Measurements from ENCODE around the gene PLPPR1.

PLPPR1 gene

DNA sequence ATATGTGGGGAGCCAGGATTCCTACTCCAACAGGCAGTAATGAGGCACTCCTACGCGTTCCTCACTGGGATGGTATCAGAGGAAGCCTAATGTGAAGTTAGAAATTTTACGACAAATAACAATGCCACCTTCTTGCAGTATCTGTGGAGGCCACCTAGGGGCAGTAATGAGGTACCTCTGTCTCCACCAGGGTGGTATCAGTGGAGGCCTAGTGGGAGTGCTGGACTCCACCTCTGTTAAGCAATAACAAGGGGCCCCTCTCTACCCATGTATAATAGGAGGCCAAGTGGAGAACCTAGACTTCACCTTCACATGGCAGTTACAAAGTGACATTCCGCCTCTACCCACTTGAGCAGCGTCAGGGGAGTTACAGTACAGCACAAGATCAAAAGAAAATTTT, 147.9 kb downstream of the PLPPR1 start:
- no peak for DNase-seq (ENCODE audit: low read depth)

GRCh38 chr9:101184813-101185278, 156.3 kb downstream of the PLPPR1 start:
- TF ChIP-seq, protein P1, sequence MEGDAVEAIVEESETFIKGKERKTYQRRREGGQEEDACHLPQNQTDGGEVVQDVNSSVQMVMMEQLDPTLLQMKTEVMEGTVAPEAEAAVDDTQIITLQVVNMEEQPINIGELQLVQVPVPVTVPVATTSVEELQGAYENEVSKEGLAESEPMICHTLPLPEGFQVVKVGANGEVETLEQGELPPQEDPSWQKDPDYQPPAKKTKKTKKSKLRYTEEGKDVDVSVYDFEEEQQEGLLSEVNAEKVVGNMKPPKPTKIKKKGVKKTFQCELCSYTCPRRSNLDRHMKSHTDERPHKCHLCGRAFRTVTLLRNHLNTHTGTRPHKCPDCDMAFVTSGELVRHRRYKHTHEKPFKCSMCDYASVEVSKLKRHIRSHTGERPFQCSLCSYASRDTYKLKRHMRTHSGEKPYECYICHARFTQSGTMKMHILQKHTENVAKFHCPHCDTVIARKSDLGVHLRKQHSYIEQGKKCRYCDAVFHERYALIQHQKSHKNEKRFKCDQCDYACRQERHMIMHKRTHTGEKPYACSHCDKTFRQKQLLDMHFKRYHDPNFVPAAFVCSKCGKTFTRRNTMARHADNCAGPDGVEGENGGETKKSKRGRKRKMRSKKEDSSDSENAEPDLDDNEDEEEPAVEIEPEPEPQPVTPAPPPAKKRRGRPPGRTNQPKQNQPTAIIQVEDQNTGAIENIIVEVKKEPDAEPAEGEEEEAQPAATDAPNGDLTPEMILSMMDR (IDR thresholded peaks at IDR 0.05; ENCODE audit: insufficient read depth, low read depth, low read length, missing control alignments): no peak

More for the DNA sequence above, 147.9 kb downstream of the PLPPR1 start:
- no peak overlapping the region for H3K4me3 ChIP-seq (ENCODE audit: low read length)
- TF ChIP-seq, protein P1 (IDR thresholded peaks at IDR 0.05; ENCODE audit: insufficient read depth, low read depth, low read length, missing control alignments): no peak

GRCh38 chr9:101191723-101192122, 163.2 kb downstream of the PLPPR1 start:
- TF ChIP-seq, protein P1 (IDR thresholded peaks at IDR 0.05; ENCODE audit: insufficient read depth, low read depth, low read length, missing control alignments): no peak
- no peak for DNase-seq (ENCODE audit: low read depth)
- H3K4me3 ChIP-seq (ENCODE audit: low read length): no peak overlapping the region

More at GRCh38 chr9:101184813-101185278, 156.3 kb downstream of the PLPPR1 start:
- DNase-seq (ENCODE audit: low read depth): no peak
- H3K4me3 ChIP-seq (ENCODE audit: low read length): no peak overlapping the region

DNA sequence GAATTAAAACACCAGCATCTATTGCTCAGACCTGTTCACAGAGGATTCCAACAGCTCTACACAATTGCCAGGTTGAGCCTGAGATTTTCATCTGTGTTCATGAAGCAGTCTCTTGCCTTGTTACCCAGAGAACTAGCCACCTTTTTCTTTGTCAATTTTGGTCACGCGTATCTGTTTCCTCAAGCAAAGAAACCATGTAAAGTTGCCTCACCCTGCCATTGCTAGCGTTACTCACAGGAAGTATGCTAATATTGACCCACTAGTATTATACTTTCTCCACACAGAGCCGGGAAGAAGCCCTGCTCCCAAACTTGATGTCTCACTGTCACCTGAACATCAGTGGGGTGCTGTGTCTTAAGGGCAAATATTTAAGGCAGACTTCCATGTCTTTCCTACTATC, 168.5 kb downstream of the PLPPR1 start:
- peak; percentile 1 for DNase-seq (ENCODE audit: low read depth)
- TF ChIP-seq, protein P1 (IDR thresholded peaks at IDR 0.05; ENCODE audit: insufficient read depth, low read depth, low read length, missing control alignments): no peak
- no peak overlapping the region for H3K4me3 ChIP-seq (ENCODE audit: low read length)

DNA sequence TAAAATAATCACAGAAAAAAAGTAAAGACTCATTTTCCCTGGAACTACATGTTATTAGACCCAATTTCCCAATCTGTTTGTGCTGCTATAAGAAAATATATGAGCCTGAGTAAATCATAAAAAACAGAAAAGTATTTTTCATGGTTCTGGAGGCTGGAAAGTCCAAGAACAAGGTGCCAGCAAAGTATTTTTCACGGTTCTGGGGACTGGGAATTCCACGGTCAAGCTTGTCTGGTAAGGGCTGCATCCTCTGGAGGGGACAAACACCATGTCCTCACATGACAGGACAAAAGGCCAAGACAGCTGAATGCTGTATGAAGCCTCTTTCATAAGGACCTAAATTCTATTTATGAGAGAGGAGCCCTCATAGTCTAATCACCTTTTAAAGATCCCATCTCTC, 172.3 kb downstream of the PLPPR1 start:
- TF ChIP-seq, protein P1 (IDR thresholded peaks at IDR 0.05; ENCODE audit: insufficient read depth, low read depth, low read length, missing control alignments): no peak
- no peak for DNase-seq (ENCODE audit: low read depth)
- H3K4me3 ChIP-seq (ENCODE audit: low read length): no peak overlapping the region

DNA sequence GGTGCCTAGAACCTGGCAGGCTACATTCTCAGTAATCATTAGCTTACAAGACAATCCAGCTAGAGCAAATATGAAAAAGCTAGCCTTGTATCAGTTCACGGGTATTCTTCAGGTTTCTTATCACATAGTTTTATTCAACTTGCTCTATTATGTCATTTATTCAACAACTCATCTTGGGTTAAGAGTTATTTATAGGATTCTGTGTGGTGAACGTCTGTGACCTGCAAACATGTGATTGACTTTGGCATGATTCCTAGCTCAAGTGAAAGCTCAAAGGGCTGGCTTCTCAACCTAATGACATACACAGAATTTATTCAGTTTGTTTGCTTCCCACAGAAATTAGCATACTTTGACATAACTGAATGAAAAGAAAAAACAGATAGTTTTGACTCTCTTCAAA, 173.1 kb downstream of the PLPPR1 start:
- TF ChIP-seq, protein P1 (IDR thresholded peaks at IDR 0.05; ENCODE audit: insufficient read depth, low read depth, low read length, missing control alignments): no peak
- H3K4me3 ChIP-seq (ENCODE audit: low read length): no peak overlapping the region
- no peak for DNase-seq (ENCODE audit: low read depth)

DNA sequence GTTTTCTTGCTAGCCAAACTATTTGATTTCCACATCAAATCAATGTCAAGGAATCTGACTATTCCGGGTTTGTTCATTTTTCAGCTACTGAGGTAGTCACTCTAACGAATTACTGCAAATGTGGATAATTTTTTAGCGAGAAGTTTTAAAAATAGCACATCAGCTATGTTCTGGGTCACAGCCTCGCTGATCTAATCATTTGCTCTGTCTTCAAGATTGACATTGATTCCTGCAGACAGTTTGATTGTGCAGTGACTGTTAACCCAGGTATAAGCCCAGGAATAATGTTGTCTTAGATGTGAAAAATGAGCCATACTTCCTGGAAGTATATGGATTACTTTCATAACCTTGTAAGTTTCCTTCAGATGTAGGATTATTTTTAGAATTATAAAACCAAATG, 181.1 kb downstream of the PLPPR1 start:
- TF ChIP-seq, protein P1 (IDR thresholded peaks at IDR 0.05; ENCODE audit: insufficient read depth, low read depth, low read length, missing control alignments): no peak
- no peak for DNase-seq (ENCODE audit: low read depth)
- no peak overlapping the region for H3K4me3 ChIP-seq (ENCODE audit: low read length)

All from epithelial cell of esophagus (primary cell).